NT2/D1 (cell line): ENCODE measurements around the gene BMAL1.

Experiments
- YY1 ChIP-seq: IDR thresholded peaks from 2 replicates; pipeline ENCODE4 v1.6.1; 2011; ENCODE audit not compliant: insufficient read length, insufficient read depth
- ZNF274 ChIP-seq: IDR thresholded peaks from 2 replicates; pipeline ENCODE4 v1.6.1; 2011; ENCODE audit warnings: mild to moderate bottlenecking, low read depth, low read length

DNA sequence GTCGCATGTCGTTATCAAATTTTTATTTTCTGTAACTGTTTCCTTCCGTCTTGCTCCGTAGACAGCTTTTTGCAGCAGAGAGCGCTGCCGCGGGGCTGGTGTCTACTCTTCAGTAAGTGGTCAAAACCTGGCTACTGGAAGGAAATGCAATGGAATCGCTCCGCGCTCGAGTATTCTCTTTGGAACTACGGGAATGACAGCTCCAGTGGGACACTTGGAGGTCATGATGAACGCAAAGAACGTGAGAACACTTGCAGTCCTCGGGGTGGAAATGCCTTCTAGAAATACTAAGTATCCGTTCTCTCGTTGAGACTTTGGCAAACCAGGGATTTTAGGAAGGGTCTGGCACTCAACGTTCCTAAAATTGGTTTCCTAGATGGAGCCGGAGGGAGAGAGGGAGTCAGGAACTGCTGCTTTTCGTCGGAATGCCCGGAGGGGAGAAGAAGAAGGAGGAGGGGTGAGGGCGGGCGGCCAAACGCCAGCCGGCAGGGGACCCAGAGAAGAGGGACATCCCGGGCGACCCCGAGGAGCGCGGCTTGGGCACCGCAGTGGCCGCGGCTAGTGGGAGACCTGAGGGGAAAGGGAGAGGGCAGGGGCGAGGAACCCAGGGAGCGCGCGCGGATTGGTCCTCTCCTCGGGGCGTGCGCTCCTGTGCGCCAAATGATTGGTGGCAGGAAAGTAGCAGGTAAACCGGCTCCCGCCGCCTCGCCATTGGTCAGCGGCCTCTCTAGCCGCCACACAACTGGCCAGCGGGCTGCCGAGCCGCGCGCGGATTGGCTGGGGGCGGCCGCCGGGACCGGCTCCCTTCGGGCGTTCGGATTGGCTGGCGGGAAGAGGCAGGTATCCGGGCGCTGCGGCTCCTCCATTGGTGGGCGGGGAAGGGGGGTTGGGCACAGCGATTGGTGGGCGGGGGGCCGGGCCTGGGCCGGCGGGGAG, 490 bp upstream of the BMAL1 start:
- TF ChIP-seq YY1 (no peak), ZNF274 (no peak)
